CD14-positive monocyte (primary cell): ENCODE data around the gene USP28. TPM values are rescaled to one million over a fixed set of nuclear protein-coding genes. Genes with fewer than 3 reads are reported as not detected.

Source experiments
- DNase-seq, 3 donors: peaks; one replicate each; pipeline ENCODE4 v3.0.0-alpha.2; 2011 to 2022
- H2AFZ ChIP-seq: 2 replicates; pipeline ENCODE4 v1.6.0; 2012; ENCODE audit warnings: mild to moderate bottlenecking, low read depth, low read length, inconsistent platforms; ENCODE audit not compliant: insufficient read depth, poor library complexity, severe bottlenecking
- H3K27ac ChIP-seq, 2 donors: 1 replicate in 1 of 2; 2 replicates in 1 of 2; pipeline ENCODE4 v1.5.1; 2012 to 2013; ENCODE audit warnings: low read length in 2 of 2, control low read depth in 1 of 2, inconsistent platforms in 1 of 2, low read depth in 1 of 2, mild to moderate bottlenecking in 1 of 2
- H3K27me3 ChIP-seq, 2 donors: one replicate each; pipeline versions ENCODE4 v1.6.0 to v1.6.1; 2011 to 2013; ENCODE audit warnings: low read length in 2 of 2; ENCODE audit not compliant: control insufficient read depth in 2 of 2, insufficient read depth in 2 of 2
- H3K36me3 ChIP-seq, 2 donors: replicated peaks in 1 of 2; 1 replicate in 1 of 2; 2 replicates in 1 of 2; pipeline versions ENCODE4 v1.5.1 to v1.6.1; 2012 to 2013; ENCODE audit warnings: low read length in 2 of 2, control low read depth in 1 of 2, inconsistent platforms in 1 of 2, mild to moderate bottlenecking in 1 of 2; ENCODE audit not compliant: insufficient read depth in 2 of 2, control insufficient read depth in 1 of 2
- H3K4me1 ChIP-seq, 2 donors: 1 replicate in 1 of 2; 2 replicates in 1 of 2; pipeline versions ENCODE4 v1.5.1 to v1.6.1; 2012 to 2013; ENCODE audit warnings: low read length in 2 of 2, control low read depth in 1 of 2, inconsistent platforms in 1 of 2, mild to moderate bottlenecking in 1 of 2, moderate library complexity in 1 of 2; ENCODE audit not compliant: insufficient read depth in 2 of 2, control insufficient read depth in 1 of 2
- H3K4me2 ChIP-seq: replicated peaks from 2 replicates; pipeline ENCODE3; 2012; ENCODE audit warnings: low read length, moderate library complexity, mild to moderate bottlenecking; ENCODE audit not compliant: poor library complexity, severe bottlenecking; ENCODE audit errors: extremely low read depth
- H3K4me3 ChIP-seq, 3 experiments: fragments of 200-600 bp in 1 of 3; sonication (generic) in 1 of 3; replicated peaks in 1 of 3; 1 replicate in 2 of 3; 2 replicates in 1 of 3; pipeline ENCODE4 v1.5.1; 2011 to 2013; ENCODE audit warnings: low read length in 3 of 3, mild to moderate bottlenecking in 3 of 3, control low read depth in 2 of 3, low read depth in 2 of 3, inconsistent platforms in 1 of 3, moderate library complexity in 1 of 3
- H3K79me2 ChIP-seq: 2 replicates; pipeline ENCODE4 v1.6.0; 2012; ENCODE audit warnings: mild to moderate bottlenecking, control low read depth, inconsistent platforms, low read length, moderate library complexity; ENCODE audit not compliant: insufficient read depth
- H3K9ac ChIP-seq: 2 replicates; pipeline ENCODE4 v1.6.0; 2017; ENCODE audit warnings: low read length, mild to moderate bottlenecking; ENCODE audit not compliant: insufficient read depth, poor library complexity, severe bottlenecking
- H3K9me3 ChIP-seq, 2 donors: replicated peaks in 1 of 2; 1 replicate in 1 of 2; 2 replicates in 1 of 2; pipeline versions ENCODE4 v1.5.1 to v1.6.1; 2012 to 2013; ENCODE audit warnings: low read length in 2 of 2, control low read depth in 1 of 2; ENCODE audit not compliant: control insufficient read depth in 1 of 2, insufficient read depth in 1 of 2
- H4K20me1 ChIP-seq: 2 replicates; pipeline ENCODE4 v1.6.0; 2012; ENCODE audit warnings: mild to moderate bottlenecking, low read length, control low read depth, moderate library complexity; ENCODE audit not compliant: insufficient read depth
- H3K27ac Mint-ChIP-seq, 7 donors: one replicate each; pipeline ENCODE4 v1.8.0; 2020; ENCODE audit warnings: mild to moderate bottlenecking in 7 of 7, mixed read lengths in 7 of 7, moderate library complexity in 6 of 7, inconsistent platforms in 2 of 7
- H3K27me3 Mint-ChIP-seq, 3 donors: one replicate each; pipeline ENCODE4 v1.8.0; 2021 to 2022; ENCODE audit warnings: low read depth in 3 of 3, mild to moderate bottlenecking in 3 of 3, mixed read lengths in 3 of 3, moderate library complexity in 3 of 3, inconsistent platforms in 1 of 3
- H3K36me3 Mint-ChIP-seq, 2 donors: one replicate each; pipeline ENCODE4 v1.8.0; 2020; ENCODE audit warnings: mixed read lengths in 2 of 2, inconsistent platforms in 1 of 2, mild to moderate bottlenecking in 1 of 2
- H3K4me1 Mint-ChIP-seq: one replicate; pipeline ENCODE4 v1.8.0; 2020; ENCODE audit warnings: mild to moderate bottlenecking, mixed read lengths
- H3K4me3 Mint-ChIP-seq, 2 donors: one replicate each; pipeline ENCODE4 v1.8.0; 2020; ENCODE audit warnings: mild to moderate bottlenecking in 2 of 2, mixed read lengths in 2 of 2, moderate library complexity in 1 of 2
- H3K9me3 Mint-ChIP-seq, 7 donors: one replicate each; pipeline ENCODE4 v1.8.0; 2020 to 2022; ENCODE audit warnings: mixed read lengths in 7 of 7, mild to moderate bottlenecking in 6 of 7, moderate library complexity in 6 of 7, inconsistent platforms in 2 of 7
- CTCF ChIP-seq: fragments of 200-600 bp; IDR thresholded peaks from one replicate; pipeline ENCODE4 v1.8.0; 2022; ENCODE audit warnings: antibody characterized with exemption, mild to moderate bottlenecking
- WGBS: methylation state at CpG from one replicate; pipeline ENCODE4 v1.1.5; 2013; ENCODE audit warnings: missing lambda C conversion rate; ENCODE audit not compliant: insufficient coverage; 5-methylcytosine and 5-hydroxymethylcytosine counted together
- intact Hi-C, 2 donors: fragments of 100-400 bp; cut with micrococcal nuclease; formaldehyde crosslinking; loops; one replicate each; pipeline versions ENCODE4 v1.15.0 to v1.15.1; 2023
- polyA plus RNA-seq, 3 donors: library from polyadenylated mRNA; depleted of rRNA in 1 of 3; unstranded in 2 of 3; stranded (reverse) in 1 of 3; fragments of 300-500 nt in 2 of 3; fragments of >200 nt in 1 of 3; fragmentation: Illumina TruSeq in 2 of 3; gene quantifications; 1 replicate in 2 of 3; 2 replicates in 1 of 3; pipeline ENCODE4 v1.2.3, GENCODE V29; 2012 to 2021

The USP28 gene
- polyA plus RNA-seq, 3 donors = 13.4 to 21.9 (median 17.7) TPM

GRCh38 chr11:113838005-113838404, 37.4 kb downstream of the USP28 start:
- WGBS = no CpG with 5 or more reads among the region's 2 CpGs
- DNase-seq = no peak
- intact Hi-C loops = no loop called here
- H3K4me1 ChIP-seq = no peaks in the 10 kb centered on the region
- no peak overlapping the region for H3K4me3 Mint-ChIP-seq
- TF ChIP-seq CTCF = no peak
- H4K20me1 ChIP-seq = no peaks in the 10 kb centered on the region
- no peak overlapping the region for H3K9ac ChIP-seq
- H3K4me2 ChIP-seq = no peak overlapping the region
- H3K27me3 Mint-ChIP-seq = no peaks in the 10 kb centered on the region
- peaks cover 0 to 2% (median 0%) of the 10 kb centered on the region in 7 donors for H3K9me3 Mint-ChIP-seq
- no peaks in the 10 kb centered on the region for H3K27me3 ChIP-seq
- peaks cover 36 to 78% of the 10 kb centered on the region in 2 donors for H3K36me3 ChIP-seq
- H3K36me3 Mint-ChIP-seq = peaks cover 27 to 39% of the 10 kb centered on the region in 2 donors
- no peaks in the 10 kb centered on the region for H3K9me3 ChIP-seq
- no peak overlapping the region for H3K27ac Mint-ChIP-seq
- H2AFZ ChIP-seq = no peak overlapping the region
- H3K27ac ChIP-seq = no peak overlapping the region
- H3K4me3 ChIP-seq = no peak overlapping the region
- no peaks in the 10 kb centered on the region for H3K79me2 ChIP-seq
- peaks cover 2% of the 10 kb centered on the region for H3K4me1 Mint-ChIP-seq

GRCh38 chr11:113835306-113835705, 40.1 kb downstream of the USP28 start:
- intact Hi-C loops = no loop called here
- no peaks in the 10 kb centered on the region for H3K79me2 ChIP-seq

More at GRCh38 chr11:113835306-113835705, 40.1 kb downstream of the USP28 start:
- no peaks in the 10 kb centered on the region for H3K4me1 ChIP-seq
- no peak overlapping the region for H3K4me3 ChIP-seq
- no peak overlapping the region for H3K9ac ChIP-seq
- DNase-seq = no peak
- H3K27ac ChIP-seq = no peak overlapping the region
- H3K27me3 ChIP-seq = no peaks in the 10 kb centered on the region
- no peak overlapping the region for H3K4me2 ChIP-seq
- no peak overlapping the region for H2AFZ ChIP-seq
- H3K36me3 Mint-ChIP-seq = peaks cover 33 to 34% of the 10 kb centered on the region in 2 donors
- H3K27ac Mint-ChIP-seq = no peak overlapping the region
- peaks cover 0 to 2% (median 0%) of the 10 kb centered on the region in 7 donors for H3K9me3 Mint-ChIP-seq
- 93% methylated on average over 3 of the region's 4 CpGs for WGBS
- H4K20me1 ChIP-seq = no peaks in the 10 kb centered on the region
- no peak for TF ChIP-seq CTCF
- peaks cover 4% of the 10 kb centered on the region for H3K4me1 Mint-ChIP-seq
- H3K27me3 Mint-ChIP-seq = peaks cover 0 to 2% (median 0%) of the 10 kb centered on the region in 3 donors
- no peak overlapping the region for H3K4me3 Mint-ChIP-seq
- peaks cover 27 to 87% of the 10 kb centered on the region in 2 donors for H3K36me3 ChIP-seq
- no peaks in the 10 kb centered on the region for H3K9me3 ChIP-seq
